HG03457 (cell line): Measurements from ENCODE around the gene CMTM8.
"Not testable (repeated sequence)": the region's sequence is repeated elsewhere in the genome, so short reads cannot be mapped to it uniquely, and the experiment has no call there.

Experiments
- ATAC-seq: cut with Tn5 transposase; IDR thresholded peaks from one replicate; pipeline ENCODE4 v1.9.1; 2021; ENCODE audit warnings: moderate number of reproducible peaks; ENCODE audit not compliant: unreplicated experiment

The CMTM8 gene

GRCh38 chr3:32238453-32239306 lies at the start of gene CMTM8:
CMTM8 (plus strand) TSS chr3:32238680; CDS start chr3:32238973, 293 bp downstream.
- no peak for ATAC-seq

- ATAC-seq: no peak
Measured at GRCh38 chr3:32189693-32190092, 48.8 kb upstream of the CMTM8 start.

GRCh38 chr3:32190556-32190955 lies 47.9 kb upstream of the CMTM8 start:
- ATAC-seq: not testable (repeated sequence)

GRCh38 chr3:32193101-32193500 lies 45.4 kb upstream of the CMTM8 start:
- ATAC-seq: no peak

GRCh38 chr3:32194653-32195052 lies 43.8 kb upstream of the CMTM8 start:
- no peak for ATAC-seq

- no peak for ATAC-seq
Measured at GRCh38 chr3:32195995-32196540, 42.4 kb upstream of the CMTM8 start.

GRCh38 chr3:32197991-32198390 lies 40.5 kb upstream of the CMTM8 start:
- no peak for ATAC-seq

- no peak for ATAC-seq
Measured at GRCh38 chr3:32198714-32199113, 39.8 kb upstream of the CMTM8 start.

- ATAC-seq: no peak
Measured at GRCh38 chr3:32200490-32200889, 38.0 kb upstream of the CMTM8 start.

GRCh38 chr3:32200992-32201758 lies 37.3 kb upstream of the CMTM8 start:
- no peak for ATAC-seq

- no peak for ATAC-seq
Measured at GRCh38 chr3:32202496-32202895, 36.0 kb upstream of the CMTM8 start.

GRCh38 chr3:32203854-32204253 lies 34.6 kb upstream of the CMTM8 start:
- no peak for ATAC-seq

- ATAC-seq: no peak
Measured at GRCh38 chr3:32208447-32208846, 30.0 kb upstream of the CMTM8 start.

- no peak for ATAC-seq
Measured at GRCh38 chr3:32215185-32215584, 23.3 kb upstream of the CMTM8 start.

- ATAC-seq: no peak
Measured at GRCh38 chr3:32216172-32216783, 22.2 kb upstream of the CMTM8 start.

- ATAC-seq: no peak
Measured at GRCh38 chr3:32217339-32217738, 21.1 kb upstream of the CMTM8 start.

GRCh38 chr3:32219537-32219936 lies 18.9 kb upstream of the CMTM8 start:
- no peak for ATAC-seq

- ATAC-seq: no peak
Measured at GRCh38 chr3:32220006-32220405, 18.5 kb upstream of the CMTM8 start.

GRCh38 chr3:32222950-32223349 lies 15.5 kb upstream of the CMTM8 start:
- no peak for ATAC-seq

- ATAC-seq: no peak
Measured at GRCh38 chr3:32224016-32224516, 14.4 kb upstream of the CMTM8 start.

- ATAC-seq: no peak
Measured at GRCh38 chr3:32226875-32227500, 11.5 kb upstream of the CMTM8 start.
